ENCODE measurements around the gene TMEM198. TPM values are rescaled to one million over a fixed set of nuclear protein-coding genes. Genes with fewer than 3 reads are reported as not detected.

The TMEM198 gene
- total and polyA plus RNA-seq, 2 experiments from 2014 or later: 6.7 to 12.2 TPM

DNA sequence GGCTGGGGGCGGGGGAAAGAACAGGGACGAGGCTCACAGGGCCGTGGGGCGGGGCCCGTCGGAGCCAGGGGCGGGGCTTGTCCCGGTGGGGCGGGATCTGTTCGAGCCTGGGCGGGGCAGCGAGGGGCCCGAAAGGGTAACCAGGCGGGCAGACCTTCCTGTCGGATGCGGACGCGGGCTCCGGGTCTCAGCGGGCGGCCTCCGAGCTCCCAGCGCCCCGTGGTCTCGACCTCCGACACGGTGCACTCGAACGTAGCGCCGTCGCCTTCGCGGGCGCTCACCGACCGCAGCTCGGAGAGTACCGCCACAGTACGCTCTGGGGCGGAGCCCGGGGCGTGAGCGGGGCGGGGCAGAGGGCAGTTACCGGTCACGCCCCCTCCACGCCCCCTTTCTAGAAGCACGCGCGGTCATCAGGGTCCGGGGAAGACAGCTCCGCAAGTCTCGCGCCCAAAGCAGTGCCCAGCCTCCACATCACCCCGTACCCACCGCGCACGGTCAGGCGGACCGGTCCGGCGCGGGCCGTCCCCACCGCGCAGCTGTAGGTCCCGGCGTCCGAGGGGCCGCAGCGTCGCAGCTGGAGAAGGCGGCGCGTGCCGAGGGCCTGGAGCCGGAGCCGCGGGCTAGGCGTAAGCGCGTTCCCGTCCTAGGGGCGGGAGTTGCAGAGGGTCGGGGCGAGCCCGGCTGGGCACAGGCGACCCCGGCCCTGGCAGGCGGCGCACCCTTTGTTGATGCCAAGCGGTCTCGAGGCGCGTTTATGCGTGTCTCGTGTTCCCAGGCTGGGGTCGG is 8.7 kb downstream of the TMEM198 start:
- Histone ChIP-seq H3K27ac (no peak overlapping the region), H3K36me3 (peaks cover 21% of the 10 kb centered on the region), H3K9me3 (ENCODE audit: low read depth) (no peaks in the 10 kb centered on the region), H3K4me1 (ENCODE audit: low read depth) (peaks cover 3% of the 10 kb centered on the region), H3K4me3 (peak overlapping the region; percentile 47), H3K27me3 (no peaks in the 10 kb centered on the region)
- DNase-seq (ENCODE audit: low read depth in 1 of 2, low spot score in 1 of 2): peak; percentile 90 to 94
- TF ChIP-seq, protein P1, sequence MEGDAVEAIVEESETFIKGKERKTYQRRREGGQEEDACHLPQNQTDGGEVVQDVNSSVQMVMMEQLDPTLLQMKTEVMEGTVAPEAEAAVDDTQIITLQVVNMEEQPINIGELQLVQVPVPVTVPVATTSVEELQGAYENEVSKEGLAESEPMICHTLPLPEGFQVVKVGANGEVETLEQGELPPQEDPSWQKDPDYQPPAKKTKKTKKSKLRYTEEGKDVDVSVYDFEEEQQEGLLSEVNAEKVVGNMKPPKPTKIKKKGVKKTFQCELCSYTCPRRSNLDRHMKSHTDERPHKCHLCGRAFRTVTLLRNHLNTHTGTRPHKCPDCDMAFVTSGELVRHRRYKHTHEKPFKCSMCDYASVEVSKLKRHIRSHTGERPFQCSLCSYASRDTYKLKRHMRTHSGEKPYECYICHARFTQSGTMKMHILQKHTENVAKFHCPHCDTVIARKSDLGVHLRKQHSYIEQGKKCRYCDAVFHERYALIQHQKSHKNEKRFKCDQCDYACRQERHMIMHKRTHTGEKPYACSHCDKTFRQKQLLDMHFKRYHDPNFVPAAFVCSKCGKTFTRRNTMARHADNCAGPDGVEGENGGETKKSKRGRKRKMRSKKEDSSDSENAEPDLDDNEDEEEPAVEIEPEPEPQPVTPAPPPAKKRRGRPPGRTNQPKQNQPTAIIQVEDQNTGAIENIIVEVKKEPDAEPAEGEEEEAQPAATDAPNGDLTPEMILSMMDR (IDR thresholded peaks at IDR 0.05; ENCODE audit: low read depth, low read length): no peak

DNA sequence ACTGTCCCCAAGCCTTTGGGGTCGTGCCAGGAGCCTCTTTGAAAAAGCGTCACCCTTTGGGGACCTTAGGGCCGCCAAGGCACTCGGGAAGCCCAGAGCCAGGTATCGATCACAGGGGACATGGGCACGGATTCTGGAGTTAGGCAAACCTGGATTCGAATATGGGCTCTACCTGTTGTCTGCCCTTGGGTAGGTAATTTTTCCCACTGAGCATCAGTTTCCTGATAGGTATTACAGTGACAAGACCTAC is 9.3 kb downstream of the TMEM198 start:
- Histone ChIP-seq H3K27me3 (no peaks in the 10 kb centered on the region), H3K9me3 (ENCODE audit: low read depth) (no peaks in the 10 kb centered on the region), H3K4me3 (peak overlapping the region; percentile 47), H3K27ac (no peak overlapping the region), H3K4me1 (ENCODE audit: low read depth) (peaks cover 3% of the 10 kb centered on the region), H3K36me3 (peaks cover 21% of the 10 kb centered on the region)
- no peak for DNase-seq (ENCODE audit: low read depth in 1 of 2, low spot score in 1 of 2)
- TF ChIP-seq, protein P1 (IDR thresholded peaks at IDR 0.05; ENCODE audit: low read depth, low read length): no peak

DNA sequence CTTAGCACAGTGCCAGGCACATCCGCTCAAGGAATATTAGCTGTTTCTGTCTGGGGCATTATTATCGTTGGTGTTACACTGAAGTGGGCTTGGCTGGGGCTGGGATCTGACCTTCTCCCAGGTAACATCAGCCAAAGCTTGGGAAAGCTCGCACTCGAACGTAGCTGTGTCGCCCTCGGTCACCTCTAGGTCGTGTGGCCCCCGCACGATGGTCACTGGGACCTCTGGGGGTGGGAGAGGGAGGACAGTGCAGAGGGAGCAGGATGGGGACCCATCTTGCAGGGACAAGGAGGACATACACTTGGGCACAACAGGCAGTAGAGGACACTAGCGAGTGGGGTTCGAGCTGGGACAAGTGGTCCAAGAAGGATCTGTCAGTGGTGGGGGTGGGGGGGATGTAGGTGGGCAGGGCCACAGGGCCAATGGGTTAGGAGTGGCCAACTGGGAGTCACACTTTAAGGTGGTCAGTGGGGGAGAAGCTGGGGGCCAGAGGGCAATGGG is 9.7 kb downstream of the TMEM198 start:
- peaks cover 3% of the 10 kb centered on the region for H3K4me1 ChIP-seq (ENCODE audit: low read depth)
- H3K4me3 ChIP-seq: no peak overlapping the region
- H3K27ac ChIP-seq: no peak overlapping the region
- H3K36me3 ChIP-seq: peaks cover 21% of the 10 kb centered on the region
- no peaks in the 10 kb centered on the region for H3K27me3 ChIP-seq
- H3K9me3 ChIP-seq (ENCODE audit: low read depth): no peaks in the 10 kb centered on the region
- TF ChIP-seq, protein P1 (IDR thresholded peaks at IDR 0.05; ENCODE audit: low read depth, low read length): no peak
- DNase-seq (ENCODE audit: low read depth in 1 of 2, low spot score in 1 of 2): no peak

DNA sequence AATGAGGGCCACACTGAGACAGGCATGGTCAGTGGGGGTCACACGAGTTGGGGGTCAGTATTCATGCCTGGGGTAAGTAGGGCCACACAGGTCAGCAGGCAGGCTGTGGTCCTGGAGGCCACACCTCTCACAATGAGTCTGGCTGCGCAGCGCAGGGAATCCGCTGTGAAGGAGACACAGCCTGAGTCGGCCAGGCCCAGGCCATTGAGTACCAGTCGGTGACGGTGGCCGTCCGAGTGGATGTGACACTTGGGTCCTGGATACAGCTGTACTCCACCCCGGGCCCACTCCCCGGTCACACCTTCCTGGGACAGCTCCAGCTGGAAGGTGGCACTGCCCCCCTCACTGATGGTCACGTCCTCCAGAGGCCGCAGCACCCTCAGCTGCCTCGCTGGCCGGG is 10.5 kb downstream of the TMEM198 start:
- TF ChIP-seq, protein P1 (IDR thresholded peaks at IDR 0.05; ENCODE audit: low read depth, low read length): no peak
- H3K36me3 ChIP-seq: peaks cover 28% of the 10 kb centered on the region
- no peak overlapping the region for H3K27ac ChIP-seq
- no peaks in the 10 kb centered on the region for H3K9me3 ChIP-seq (ENCODE audit: low read depth)
- peaks cover 3% of the 10 kb centered on the region for H3K4me1 ChIP-seq (ENCODE audit: low read depth)
- no peak for DNase-seq (ENCODE audit: low read depth in 1 of 2, low spot score in 1 of 2)
- H3K4me3 ChIP-seq: no peak overlapping the region
- H3K27me3 ChIP-seq: no peaks in the 10 kb centered on the region

DNA sequence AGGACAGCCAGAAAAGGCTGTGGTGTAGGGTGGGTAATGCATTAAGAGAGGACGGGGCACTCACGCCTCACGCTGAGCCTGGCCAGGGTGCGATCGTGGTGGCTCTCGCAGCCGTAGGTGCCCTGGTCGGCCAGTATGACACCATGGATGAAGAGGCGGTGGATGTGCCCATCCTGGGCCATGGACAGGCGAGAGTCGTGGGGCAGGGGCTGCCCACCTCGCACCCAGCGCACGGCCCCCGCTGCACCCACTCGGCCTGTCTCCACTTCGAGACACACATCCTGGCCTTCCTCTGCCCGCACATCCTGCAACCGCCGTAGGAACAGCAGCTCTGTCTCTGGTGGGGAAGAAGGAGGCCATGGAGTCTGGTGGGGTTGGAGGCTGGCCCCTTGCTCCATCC is 12.1 kb downstream of the TMEM198 start:
- TF ChIP-seq, protein P1 (IDR thresholded peaks at IDR 0.05; ENCODE audit: low read depth, low read length): no peak
- DNase-seq (ENCODE audit: low read depth in 1 of 2, low spot score in 1 of 2): no peak

More for the DNA sequence above, 12.1 kb downstream of the TMEM198 start:
- Histone ChIP-seq H3K4me1 (ENCODE audit: low read depth) (peaks cover 3% of the 10 kb centered on the region), H3K9me3 (ENCODE audit: low read depth) (no peaks in the 10 kb centered on the region), H3K27ac (no peak overlapping the region), H3K27me3 (no peaks in the 10 kb centered on the region), H3K4me3 (no peak overlapping the region), H3K36me3 (peaks cover 29% of the 10 kb centered on the region)
